HG03469 (cell line): ENCODE data around the gene SMAD3.
"Not testable (repeated sequence)": the region's sequence is repeated elsewhere in the genome, so short reads cannot be mapped to it uniquely, and the experiment has no call there.

ENCODE experiments used
- ATAC-seq: cut with Tn5 transposase; IDR thresholded peaks from one replicate; pipeline ENCODE4 v1.9.1; 2021; ENCODE audit warnings: mild to moderate bottlenecking, moderate library complexity, moderate number of reproducible peaks; ENCODE audit not compliant: unreplicated experiment

SMAD3 gene

DNA sequence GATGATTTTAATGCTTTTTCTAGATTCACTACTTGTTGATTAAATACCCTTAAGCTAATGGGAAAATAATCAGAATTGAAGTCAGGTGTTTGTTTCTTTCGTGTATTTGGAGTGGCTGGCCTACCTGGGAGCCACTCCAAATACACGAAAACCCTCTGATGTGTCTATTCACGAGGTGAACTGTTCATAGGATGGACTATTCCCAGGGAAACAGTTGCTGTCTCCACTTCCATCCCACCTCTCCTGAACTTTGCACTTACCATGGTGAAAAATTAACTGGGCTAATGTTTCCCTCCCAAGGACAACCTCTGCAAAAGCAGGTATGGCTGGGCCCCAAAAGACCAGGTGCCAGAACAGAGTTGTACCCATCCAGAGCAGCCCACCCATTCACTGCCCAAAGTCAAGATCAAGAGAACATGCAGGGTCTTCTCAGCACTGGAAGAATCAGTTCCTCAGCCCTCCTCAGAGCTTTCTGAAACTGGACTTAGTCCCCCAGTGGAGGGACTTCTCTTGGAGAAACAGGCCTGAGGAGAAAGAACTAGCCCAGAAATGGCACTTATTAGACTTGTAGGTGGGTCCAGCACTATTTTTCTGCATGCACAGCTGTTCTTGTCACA, 2.9 kb upstream of the SMAD3 start:
- no peak for ATAC-seq

- ATAC-seq = no peak
Observed at GRCh38 chr15:67063689-67064606, 1.5 kb upstream of the SMAD3 start.

DNA sequence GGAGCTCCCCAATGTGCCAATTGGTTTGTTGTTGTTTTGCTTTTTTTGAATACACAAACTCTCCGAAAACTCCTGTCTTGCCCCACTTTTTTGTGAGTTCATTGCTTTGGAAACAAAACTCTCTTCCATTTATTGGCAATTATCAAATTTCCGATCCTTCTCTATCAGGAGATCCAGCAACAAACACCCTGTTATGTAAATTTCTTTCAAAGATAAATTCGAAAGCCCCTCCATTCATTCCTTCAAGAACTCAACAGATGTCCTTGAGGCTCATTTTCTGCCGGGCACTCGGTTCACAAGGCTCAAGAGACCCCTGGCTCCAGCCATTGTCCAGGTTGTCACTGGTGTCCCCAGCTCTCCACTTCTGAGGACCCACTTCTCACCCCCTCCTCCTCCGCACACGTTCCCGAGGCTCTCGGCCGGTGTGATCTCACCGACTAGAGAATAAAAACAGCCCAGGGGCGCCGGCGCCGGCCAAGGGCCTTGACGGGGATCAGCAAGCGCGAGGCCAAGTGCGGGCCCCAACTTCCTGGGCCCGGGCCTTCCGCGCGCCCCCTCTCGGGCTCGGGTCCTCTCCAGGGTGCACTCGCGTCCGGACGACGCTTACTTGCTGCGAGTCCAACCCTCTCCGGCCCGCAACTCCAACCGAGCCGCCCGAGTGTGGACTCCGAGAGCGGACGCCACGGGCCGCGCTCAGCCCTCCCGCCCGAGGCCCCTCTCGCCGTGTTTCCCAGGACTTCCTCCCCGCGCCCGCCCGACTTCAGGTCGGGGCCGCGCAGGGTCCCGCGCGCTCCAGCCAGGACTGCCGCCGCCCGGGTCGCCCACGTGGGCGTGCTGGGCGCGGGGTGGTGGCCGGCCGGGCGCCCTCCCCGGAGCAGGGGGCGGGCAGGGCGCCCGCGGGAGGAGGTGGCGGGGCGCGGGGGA, 533 bp upstream of the SMAD3 start:
- ATAC-seq = no peak

DNA sequence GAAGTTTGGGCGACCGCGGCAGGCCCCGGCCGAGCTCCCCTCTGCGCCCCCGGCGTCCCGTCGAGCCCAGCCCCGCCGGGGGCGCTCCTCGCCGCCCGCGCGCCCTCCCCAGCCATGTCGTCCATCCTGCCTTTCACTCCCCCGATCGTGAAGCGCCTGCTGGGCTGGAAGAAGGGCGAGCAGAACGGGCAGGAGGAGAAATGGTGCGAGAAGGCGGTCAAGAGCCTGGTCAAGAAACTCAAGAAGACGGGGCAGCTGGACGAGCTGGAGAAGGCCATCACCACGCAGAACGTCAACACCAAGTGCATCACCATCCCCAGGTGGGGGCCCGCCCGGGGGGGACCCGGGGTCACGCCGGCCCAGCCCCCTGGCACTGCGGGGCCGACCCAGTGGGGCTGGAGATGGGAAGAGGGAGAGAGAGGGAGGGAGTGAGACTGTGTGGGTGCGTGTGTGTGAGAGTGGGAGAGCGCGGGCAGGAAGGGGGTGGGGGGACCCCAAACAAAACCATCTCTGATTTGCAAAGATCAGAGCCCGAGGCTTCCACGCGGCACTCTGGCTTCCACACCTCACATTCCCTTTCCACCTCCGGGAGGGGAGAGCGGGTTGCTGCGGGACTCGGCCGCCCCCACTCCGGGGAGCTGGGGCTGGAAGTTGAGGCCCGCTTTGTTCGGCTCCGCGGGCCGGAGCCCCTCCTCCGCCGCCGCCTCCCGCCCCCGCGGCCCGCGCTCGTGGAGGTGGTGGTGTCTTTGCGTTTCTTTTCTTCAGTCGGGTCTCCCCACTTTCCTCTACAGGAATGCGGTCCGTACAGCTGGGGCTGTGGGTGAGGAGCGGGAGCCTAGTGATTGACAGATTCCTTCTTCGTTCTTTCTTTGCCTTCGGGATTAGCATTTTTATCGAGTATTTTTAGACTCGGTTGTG, 898 bp downstream of the SMAD3 start:
- no peak for ATAC-seq

GRCh38 chr15:67066959-67067853, 1.8 kb downstream of the SMAD3 start:
- no peak for ATAC-seq

GRCh38 chr15:67067930-67068551, 2.6 kb downstream of the SMAD3 start:
- no peak for ATAC-seq

- ATAC-seq = no peak
Observed at GRCh38 chr15:67068710-67069400, 3.5 kb downstream of the SMAD3 start.

DNA sequence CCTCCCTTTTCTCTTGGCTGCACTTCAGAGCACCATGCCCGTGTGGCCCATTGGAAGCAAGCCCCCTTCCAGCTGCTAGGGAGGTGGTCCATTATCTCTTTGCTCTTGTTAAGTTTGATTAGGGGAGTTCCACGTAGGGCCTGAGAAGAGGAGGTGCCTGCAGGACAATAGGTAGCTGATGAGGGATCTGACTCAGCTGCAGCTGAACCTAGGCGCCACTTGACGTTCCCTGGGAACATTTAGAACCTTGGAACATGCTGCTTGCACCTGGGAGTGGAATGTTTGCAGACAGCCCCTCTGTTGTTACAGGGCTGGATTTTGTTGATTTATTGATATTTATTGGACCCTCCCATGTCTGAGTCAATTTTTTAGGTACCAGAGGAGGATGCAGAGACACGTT, 4.7 kb downstream of the SMAD3 start:
- ATAC-seq = no peak

- ATAC-seq = no peak
Observed at GRCh38 chr15:67070892-67071664, 5.7 kb downstream of the SMAD3 start.

DNA sequence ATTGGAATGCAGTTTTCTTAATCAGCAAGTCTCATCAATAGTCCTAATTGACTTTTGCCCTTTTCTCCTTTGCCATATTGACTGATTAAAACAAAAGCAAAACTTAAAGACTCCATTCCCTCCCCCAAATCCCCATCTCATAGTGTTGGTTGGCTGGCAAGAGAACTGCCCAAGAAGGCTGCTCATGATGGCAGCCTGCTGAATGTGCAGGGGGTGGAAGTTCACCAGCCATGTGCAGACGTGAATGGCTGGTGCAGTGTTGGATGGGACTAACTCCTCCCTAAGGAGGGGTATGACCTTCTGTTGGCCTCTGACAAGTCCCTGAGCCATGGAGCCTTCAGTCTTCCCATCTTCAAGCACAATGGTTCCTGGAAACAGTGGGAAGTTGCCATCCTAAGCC, 7.0 kb downstream of the SMAD3 start:
- no peak for ATAC-seq

DNA sequence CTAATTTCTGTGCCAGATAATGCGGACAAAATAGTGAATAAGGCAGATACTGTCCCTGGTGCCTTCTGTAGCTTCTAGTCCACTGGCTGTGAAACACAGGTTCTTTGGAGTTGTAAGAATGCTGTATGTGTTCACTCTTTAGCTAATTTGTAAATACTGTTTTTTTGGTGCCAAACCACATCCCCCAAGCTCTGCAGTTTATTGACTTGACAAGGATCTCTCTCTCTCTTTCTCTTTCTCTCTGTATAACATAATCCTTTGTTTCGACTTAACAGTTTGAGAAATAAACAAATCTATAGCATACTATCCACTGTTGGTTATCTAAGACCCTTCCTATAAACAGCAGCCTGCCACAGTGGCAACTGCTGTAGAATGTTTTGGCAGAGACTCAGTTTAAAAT, 7.6 kb downstream of the SMAD3 start:
- no peak for ATAC-seq

GRCh38 chr15:67074886-67075229, 9.5 kb downstream of the SMAD3 start:
- ATAC-seq = no peak

DNA sequence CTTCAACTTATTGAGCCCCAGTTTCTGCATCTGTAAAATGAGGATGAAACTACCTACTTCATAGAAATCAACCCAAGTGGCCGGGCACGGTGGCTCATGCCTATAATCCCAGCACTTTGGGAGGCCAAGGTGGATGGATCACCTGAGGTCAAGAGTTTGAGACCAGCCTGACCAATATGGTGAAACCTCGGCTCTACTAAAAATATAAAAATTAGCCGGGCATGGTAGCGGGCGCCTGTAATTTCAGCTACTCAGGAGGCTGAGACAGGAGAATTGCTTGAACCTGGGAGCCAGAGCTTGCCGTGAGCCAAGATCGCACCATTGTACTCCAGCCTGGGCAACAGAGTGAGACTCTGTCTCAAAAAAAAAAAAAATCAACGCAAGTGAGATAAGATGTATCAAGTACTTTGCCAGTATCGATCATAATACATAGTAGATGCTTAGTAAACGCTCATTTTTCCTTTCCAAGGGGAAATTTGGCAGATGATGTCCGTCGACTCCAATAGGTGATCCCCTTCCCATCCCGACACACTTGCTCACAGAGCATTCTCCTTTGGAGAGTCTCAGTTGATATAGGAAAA, 10.2 kb downstream of the SMAD3 start:
- not testable (repeated sequence) for ATAC-seq

DNA sequence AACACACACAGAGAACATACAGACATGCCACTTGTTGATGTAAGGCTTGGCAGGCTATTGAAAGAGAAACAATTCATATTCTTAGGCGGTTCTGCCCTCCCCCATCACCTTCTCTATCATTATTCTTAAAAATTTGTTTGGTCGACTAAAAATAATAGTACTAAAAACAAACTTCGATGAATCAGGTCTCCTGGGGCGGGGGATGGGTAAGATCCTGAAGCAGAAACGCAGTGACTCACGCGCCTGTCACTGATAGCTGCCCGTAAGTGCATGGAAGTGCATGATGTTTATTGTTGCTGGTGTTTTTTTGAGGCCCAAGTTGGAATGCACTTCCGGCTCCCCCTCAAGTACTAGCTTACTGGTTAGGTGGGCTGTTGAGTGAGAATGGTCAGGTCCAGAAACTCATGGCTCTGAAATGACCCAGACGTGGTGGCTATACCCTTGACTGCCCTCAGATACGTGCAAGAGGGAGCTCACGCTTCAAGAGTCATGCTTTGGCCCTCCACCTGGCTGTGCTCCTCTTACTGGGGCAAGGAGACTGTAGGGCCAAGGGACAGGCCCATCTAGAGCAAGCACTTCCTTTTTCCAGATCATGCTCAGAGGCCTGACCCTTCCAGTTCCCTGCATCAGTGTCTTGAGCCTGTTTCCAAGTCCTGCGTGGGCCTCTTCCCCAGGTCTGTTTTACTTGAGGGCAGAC, 10.9 kb downstream of the SMAD3 start:
- no peak for ATAC-seq

DNA sequence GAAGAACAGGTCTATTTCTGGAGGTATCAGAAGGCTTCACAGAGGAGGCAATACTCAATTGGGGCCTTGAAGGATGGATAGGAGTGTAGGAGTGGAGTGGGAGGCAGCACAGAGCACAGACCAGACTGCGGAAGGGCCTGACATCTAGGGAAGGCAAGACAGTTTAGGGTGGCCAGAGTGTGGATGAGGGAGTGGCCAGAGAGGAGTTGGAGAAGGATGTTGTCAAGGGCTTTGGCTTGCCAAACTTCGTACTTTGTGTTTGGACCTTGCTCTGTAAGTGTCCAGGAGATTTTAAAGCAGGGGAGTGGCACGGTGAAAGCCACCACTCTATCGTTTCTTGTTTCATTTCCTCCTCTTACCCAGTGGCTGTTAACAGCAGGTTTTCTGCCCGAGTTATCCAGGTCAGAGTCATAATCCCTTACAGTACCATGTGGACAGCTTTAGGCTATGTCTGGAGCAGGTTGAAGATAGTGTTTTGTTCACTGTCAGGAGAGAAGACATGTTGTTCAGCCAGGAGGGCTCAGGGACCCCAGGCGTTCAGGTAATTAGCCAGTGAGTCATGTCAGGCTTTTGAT, 12.3 kb downstream of the SMAD3 start:
- ATAC-seq = no peak

GRCh38 chr15:67079361-67079760, 14.0 kb downstream of the SMAD3 start:
- no peak for ATAC-seq
